Measurements from ENCODE around the gene TMEM74B.
"Not testable (repeated sequence)": the region's sequence is repeated elsewhere in the genome, so short reads cannot be mapped to it uniquely, and the experiment has no call there.

TMEM74B gene

DNA sequence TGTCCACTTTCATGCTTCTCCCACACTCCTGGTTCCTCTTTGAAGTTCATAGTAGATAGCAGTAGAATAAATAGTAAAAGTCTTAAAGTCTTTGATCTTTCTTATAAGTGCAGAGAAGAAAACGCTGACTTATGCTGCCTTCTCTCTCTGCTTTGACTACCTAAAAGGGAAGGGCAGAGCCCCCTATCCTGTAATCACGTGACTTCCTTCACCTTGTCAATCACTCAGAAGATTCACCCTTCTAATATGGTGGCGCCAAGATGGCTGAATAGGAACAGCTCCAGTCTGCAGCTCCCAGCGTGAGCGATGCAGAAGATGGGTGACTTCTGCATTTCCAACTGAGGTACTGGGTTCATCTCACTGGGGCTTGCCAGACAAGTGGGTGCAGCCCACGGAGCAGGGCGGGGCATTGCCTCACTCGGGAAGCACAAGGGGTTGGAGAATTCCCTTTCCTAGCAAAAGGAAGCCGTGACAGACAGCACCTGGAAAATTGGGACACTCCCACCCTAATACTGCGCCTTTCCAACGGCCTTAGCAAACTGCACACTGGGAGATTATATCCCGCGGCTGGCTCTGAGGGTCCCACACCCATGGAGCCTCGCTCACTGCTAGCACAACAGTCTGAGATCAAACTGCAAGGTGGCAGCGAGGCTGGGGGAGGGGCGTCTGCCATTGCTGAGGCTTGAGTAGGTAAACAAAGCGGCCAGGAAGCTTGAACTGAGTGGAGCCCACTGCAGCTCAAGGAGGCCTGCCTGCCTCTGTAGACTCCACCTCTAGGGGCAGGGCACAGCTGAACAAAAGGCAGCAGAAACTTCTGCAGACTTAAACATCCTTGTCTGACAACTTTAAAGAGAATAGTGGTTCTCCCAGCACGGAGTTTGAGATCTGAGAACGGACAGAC lies 32.0 kb upstream of the TMEM74B start:
- H2AFZ ChIP-seq (ENCODE audit: low read length); H3K9me3 ChIP-seq (replicated peaks; ENCODE audit: insufficient read depth, low read length); H3K9ac ChIP-seq (ENCODE audit: low read length); H3K36me3 ChIP-seq (replicated peaks; ENCODE audit: insufficient read depth, low read length); H4K20me1 ChIP-seq (ENCODE audit: insufficient read depth, low read length); H3F3A ChIP-seq (ENCODE audit: insufficient read depth, low read length); H3K27me3 ChIP-seq (replicated peaks; ENCODE audit: insufficient read depth, low read length); H3K9me2 ChIP-seq (replicated peaks; ENCODE audit: insufficient read depth, low read length); H3K79me2 ChIP-seq (ENCODE audit: low read length); H3K27ac ChIP-seq (ENCODE audit: low read length); H3K4me3 ChIP-seq (ENCODE audit: low read length); DNase-seq; H3K4me2 ChIP-seq (ENCODE audit: low read depth, low read length): not testable (repeated sequence)
- H3K4me1 ChIP-seq (ENCODE audit: low read length): peaks cover 17% of the 10 kb centered on the region

DNA sequence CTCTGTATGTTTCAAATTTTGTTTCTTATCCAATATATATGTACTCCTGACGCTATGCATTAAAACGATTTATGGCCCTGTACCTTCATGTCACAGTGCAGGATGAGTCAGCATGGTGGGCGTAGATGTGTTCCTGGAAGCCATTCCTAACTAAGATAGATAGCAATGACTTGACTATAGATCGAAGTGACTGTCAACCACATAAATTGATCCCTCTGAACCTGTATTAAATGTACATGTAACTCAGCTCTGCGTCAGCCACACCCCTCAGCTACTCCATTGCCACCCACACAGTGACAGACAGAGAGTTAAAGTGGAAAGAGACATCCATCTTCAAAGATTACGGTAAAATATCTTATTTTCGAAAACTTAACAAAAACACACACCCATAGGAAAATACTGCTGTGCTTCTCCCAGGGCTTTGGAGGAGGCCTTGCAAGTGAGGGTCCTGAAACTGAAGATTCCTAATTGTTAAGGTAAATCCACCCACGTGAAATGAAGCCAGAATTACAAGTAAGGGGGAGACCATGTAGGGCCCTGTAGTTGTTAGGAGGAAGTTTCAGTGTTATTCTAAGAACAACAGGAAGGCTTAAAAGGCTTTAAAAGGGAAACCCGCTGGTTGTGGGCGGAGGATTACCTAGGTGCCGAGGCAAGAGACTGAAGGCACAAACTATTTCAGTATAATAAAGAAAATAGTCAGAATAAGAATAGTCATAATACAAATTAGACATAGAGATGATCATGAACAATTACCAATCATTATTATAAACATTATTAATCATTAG lies 30.8 kb upstream of the TMEM74B start:
- H3K9ac ChIP-seq (ENCODE audit: low read length): no peak overlapping the region
- H2AFZ ChIP-seq (ENCODE audit: low read length): 0 out of 2 replicates have a peak overlapping the region, but pooled peaks have one; percentile 21
- H3F3A ChIP-seq (ENCODE audit: insufficient read depth, low read length): no peaks in the 10 kb centered on the region
- no peaks in the 10 kb centered on the region for H3K79me2 ChIP-seq (ENCODE audit: low read length)
- no peaks in the 10 kb centered on the region for H3K27me3 ChIP-seq (replicated peaks; ENCODE audit: insufficient read depth, low read length)
- no peaks in the 10 kb centered on the region for H3K9me2 ChIP-seq (replicated peaks; ENCODE audit: insufficient read depth, low read length)
- H3K27ac ChIP-seq (ENCODE audit: low read length): no peak overlapping the region
- H3K4me2 ChIP-seq (ENCODE audit: low read depth, low read length): peak overlapping the region; percentile 49
- H3K4me1 ChIP-seq (ENCODE audit: low read length): peaks cover 17% of the 10 kb centered on the region
- H3K4me3 ChIP-seq (ENCODE audit: low read length): no peak overlapping the region
- TF ChIP-seq, protein P1, sequence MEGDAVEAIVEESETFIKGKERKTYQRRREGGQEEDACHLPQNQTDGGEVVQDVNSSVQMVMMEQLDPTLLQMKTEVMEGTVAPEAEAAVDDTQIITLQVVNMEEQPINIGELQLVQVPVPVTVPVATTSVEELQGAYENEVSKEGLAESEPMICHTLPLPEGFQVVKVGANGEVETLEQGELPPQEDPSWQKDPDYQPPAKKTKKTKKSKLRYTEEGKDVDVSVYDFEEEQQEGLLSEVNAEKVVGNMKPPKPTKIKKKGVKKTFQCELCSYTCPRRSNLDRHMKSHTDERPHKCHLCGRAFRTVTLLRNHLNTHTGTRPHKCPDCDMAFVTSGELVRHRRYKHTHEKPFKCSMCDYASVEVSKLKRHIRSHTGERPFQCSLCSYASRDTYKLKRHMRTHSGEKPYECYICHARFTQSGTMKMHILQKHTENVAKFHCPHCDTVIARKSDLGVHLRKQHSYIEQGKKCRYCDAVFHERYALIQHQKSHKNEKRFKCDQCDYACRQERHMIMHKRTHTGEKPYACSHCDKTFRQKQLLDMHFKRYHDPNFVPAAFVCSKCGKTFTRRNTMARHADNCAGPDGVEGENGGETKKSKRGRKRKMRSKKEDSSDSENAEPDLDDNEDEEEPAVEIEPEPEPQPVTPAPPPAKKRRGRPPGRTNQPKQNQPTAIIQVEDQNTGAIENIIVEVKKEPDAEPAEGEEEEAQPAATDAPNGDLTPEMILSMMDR (IDR thresholded peaks at IDR 0.05; ENCODE audit: low read length): no peak
- TF ChIP-seq EZH2phosphoT487 (IDR thresholded peaks at IDR 0.05; ENCODE audit: low read length) (no peak), EZH2 (optimal IDR thresholded peaks at IDR 0.05; ENCODE audit: low read depth, low read length) (no peak)
- no peaks in the 10 kb centered on the region for H3K9me3 ChIP-seq (replicated peaks; ENCODE audit: insufficient read depth, low read length)
- no peaks in the 10 kb centered on the region for H4K20me1 ChIP-seq (ENCODE audit: insufficient read depth, low read length)
- H3K36me3 ChIP-seq (replicated peaks; ENCODE audit: insufficient read depth, low read length): no peaks in the 10 kb centered on the region
- peak; percentile 51 for DNase-seq

DNA sequence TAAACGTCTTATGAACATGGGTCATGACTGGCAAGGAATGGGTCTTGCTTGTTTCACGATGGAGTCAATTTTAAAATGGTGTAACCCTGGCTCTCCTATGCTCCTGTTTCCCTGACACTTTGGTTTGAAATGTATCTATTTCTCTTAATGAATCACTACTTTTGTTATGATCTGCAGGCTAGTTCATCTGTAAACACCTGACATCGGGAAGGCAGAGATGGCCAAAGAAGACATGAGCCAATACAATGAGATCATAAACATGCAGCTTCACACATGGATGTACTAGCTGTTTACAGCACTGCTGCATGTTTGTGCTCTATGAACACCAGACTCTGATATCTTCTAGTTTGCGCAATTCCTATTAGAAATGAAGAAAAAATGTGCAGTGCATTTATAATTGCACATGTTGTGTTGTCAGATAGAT lies 30.1 kb upstream of the TMEM74B start:
- no peak for DNase-seq
- Histone ChIP-seq H3K27me3 (replicated peaks; ENCODE audit: insufficient read depth, low read length) (no peaks in the 10 kb centered on the region), H2AFZ (ENCODE audit: low read length) (no peak overlapping the region)

More for the DNA sequence above, 30.1 kb upstream of the TMEM74B start:
- Histone ChIP-seq H3K9me2 (replicated peaks; ENCODE audit: insufficient read depth, low read length) (no peaks in the 10 kb centered on the region), H3K36me3 (replicated peaks; ENCODE audit: insufficient read depth, low read length) (no peaks in the 10 kb centered on the region), H4K20me1 (ENCODE audit: insufficient read depth, low read length) (no peaks in the 10 kb centered on the region), H3K27ac (ENCODE audit: low read length) (no peak overlapping the region), H3K4me2 (ENCODE audit: low read depth, low read length) (no peak overlapping the region), H3K9ac (ENCODE audit: low read length) (no peak overlapping the region), H3K4me1 (ENCODE audit: low read length) (peaks cover 17% of the 10 kb centered on the region), H3K79me2 (ENCODE audit: low read length) (no peaks in the 10 kb centered on the region), H3K4me3 (ENCODE audit: low read length) (no peak overlapping the region), H3K9me3 (replicated peaks; ENCODE audit: insufficient read depth, low read length) (no peaks in the 10 kb centered on the region), H3F3A (ENCODE audit: insufficient read depth, low read length) (no peaks in the 10 kb centered on the region)
- TF ChIP-seq, protein P1 (IDR thresholded peaks at IDR 0.05; ENCODE audit: low read length): no peak
- TF ChIP-seq EZH2 (optimal IDR thresholded peaks at IDR 0.05; ENCODE audit: low read depth, low read length): no peak
- TF ChIP-seq EZH2phosphoT487 (IDR thresholded peaks at IDR 0.05; ENCODE audit: low read length): no peak

Data from MM.1S (cell line).